Sigmoid colon (tissue), 4 donors: ENCODE data around the gene KAZN.

Experiments used
- EP300 ChIP-seq, 4 donors: sonication (generic); formaldehyde crosslinking; IDR thresholded peaks; one replicate each; pipeline ENCODE4 v1.6.1; 2017; ENCODE audit warnings: antibody characterized with exemption in 4 of 4
- POLR2A ChIP-seq, 2 donors: fragments of 450-650 bp; IDR thresholded peaks; one replicate each; pipeline ENCODE4 v1.6.1; 2016; ENCODE audit warnings: antibody characterized with exemption in 2 of 2, mild to moderate bottlenecking in 2 of 2, moderate library complexity in 2 of 2
- POLR2AphosphoS5 ChIP-seq, 4 donors: sonication (generic); formaldehyde crosslinking; IDR thresholded peaks; one replicate each; pipeline ENCODE4 v1.6.1; 2017; ENCODE audit warnings: antibody characterized with exemption in 4 of 4
- TF ChIP-seq, protein P1 (sequence below), 4 experiments: fragments of 450-650 bp in 3 of 4; fragments of 200-600 bp in 1 of 4; IDR thresholded peaks; one replicate each; pipeline ENCODE4 v1.5.1; 2016 to 2019; ENCODE audit warnings: antibody characterized with exemption in 4 of 4, mild to moderate bottlenecking in 3 of 4, moderate library complexity in 2 of 4

DNA sequence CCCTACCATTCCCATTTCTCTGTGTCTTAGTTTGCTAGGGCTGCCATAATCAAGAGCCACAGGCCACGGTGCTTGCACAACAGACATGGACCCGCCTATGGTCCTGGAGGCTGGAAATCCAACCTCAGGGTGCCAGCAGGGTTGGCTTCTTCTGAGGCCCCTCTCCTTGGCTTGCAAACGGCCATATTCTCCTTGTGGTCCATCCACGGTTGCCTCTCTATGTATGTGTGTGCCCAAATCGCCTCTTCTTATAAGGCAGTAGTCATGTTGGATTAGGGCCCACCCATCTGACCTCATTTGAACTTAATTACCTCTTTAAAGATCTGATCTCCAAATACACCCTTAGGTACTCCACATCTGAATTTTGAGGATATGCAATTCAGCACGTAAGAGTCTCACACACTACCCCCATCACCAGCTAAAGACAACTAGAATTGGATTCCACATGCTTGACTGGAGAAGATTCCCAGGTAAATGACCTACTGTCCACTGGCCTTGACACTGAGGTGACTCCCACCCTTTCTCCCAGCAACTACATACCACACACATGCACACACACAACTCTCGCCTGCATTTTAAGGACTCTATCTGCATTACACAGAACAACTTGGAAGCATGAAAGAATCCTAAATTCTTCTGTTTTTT lies 526.7 kb downstream of the KAZN start:
- TF ChIP-seq POLR2AphosphoS5 (IDR thresholded peaks at IDR 0.05) = no peak
- TF ChIP-seq, protein P1, sequence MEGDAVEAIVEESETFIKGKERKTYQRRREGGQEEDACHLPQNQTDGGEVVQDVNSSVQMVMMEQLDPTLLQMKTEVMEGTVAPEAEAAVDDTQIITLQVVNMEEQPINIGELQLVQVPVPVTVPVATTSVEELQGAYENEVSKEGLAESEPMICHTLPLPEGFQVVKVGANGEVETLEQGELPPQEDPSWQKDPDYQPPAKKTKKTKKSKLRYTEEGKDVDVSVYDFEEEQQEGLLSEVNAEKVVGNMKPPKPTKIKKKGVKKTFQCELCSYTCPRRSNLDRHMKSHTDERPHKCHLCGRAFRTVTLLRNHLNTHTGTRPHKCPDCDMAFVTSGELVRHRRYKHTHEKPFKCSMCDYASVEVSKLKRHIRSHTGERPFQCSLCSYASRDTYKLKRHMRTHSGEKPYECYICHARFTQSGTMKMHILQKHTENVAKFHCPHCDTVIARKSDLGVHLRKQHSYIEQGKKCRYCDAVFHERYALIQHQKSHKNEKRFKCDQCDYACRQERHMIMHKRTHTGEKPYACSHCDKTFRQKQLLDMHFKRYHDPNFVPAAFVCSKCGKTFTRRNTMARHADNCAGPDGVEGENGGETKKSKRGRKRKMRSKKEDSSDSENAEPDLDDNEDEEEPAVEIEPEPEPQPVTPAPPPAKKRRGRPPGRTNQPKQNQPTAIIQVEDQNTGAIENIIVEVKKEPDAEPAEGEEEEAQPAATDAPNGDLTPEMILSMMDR (IDR thresholded peaks at IDR 0.05) = no peak
- no peak for TF ChIP-seq POLR2A (IDR thresholded peaks at IDR 0.05)
- TF ChIP-seq EP300 (IDR thresholded peaks at IDR 0.05) = no peak
